ENCODE data around the gene LGALS14. TPM values are rescaled to one million over a fixed set of nuclear protein-coding genes. Genes with fewer than 3 reads are reported as not detected.

The LGALS14 gene
- total and polyA plus RNA-seq, 2 donors = 0.14 to 2.0 TPM

DNA sequence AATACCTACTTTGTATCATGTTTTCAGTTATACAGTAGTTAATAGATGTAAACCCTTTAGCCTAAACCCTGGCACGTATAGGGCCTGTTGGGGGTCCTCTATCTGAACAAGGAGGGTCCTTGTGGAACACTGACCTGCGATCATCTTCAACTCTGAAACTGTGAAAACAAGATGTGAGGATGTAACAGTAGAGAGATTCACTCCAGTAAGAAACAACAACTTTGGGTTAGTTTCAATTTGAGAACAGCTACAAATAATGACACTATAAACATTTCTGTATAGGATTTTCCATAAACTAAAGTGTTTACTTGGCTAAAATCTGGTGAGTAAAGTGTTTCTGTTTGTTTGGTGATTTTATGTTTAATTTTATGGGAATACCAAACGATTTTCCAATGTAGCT, 31.4 kb downstream of the LGALS14 start:
- Histone ChIP-seq H3K36me3 (ENCODE audit: control insufficient read depth in 2 of 2, insufficient read depth in 2 of 2, low read length in 1 of 2) (no peaks in the 10 kb centered on the region), H3K27me3 (ENCODE audit: control insufficient read depth in 2 of 2, insufficient read depth in 1 of 2, low read length in 1 of 2) (peaks cover 0 to 2% of the 10 kb centered on the region in 2 donors), H3K4me3 (ENCODE audit: low read length in 2 of 2) (no peak overlapping the region), H3K9me3 (ENCODE audit: control insufficient read depth in 2 of 2, insufficient read depth in 1 of 2, low read length in 1 of 2) (no peaks in the 10 kb centered on the region), H3K4me1 (ENCODE audit: control insufficient read depth in 2 of 2, insufficient read depth in 2 of 2, low read length in 2 of 2) (no peaks in the 10 kb centered on the region), H3K27ac (ENCODE audit: low read depth in 1 of 2, low read length in 1 of 2) (no peak overlapping the region)
- no peak for DNase-seq (ENCODE audit: low read depth in 6 of 9, low spot score in 9 of 9)
- WGBS = 44% methylated on average over 3 of the region's 3 CpGs

DNA sequence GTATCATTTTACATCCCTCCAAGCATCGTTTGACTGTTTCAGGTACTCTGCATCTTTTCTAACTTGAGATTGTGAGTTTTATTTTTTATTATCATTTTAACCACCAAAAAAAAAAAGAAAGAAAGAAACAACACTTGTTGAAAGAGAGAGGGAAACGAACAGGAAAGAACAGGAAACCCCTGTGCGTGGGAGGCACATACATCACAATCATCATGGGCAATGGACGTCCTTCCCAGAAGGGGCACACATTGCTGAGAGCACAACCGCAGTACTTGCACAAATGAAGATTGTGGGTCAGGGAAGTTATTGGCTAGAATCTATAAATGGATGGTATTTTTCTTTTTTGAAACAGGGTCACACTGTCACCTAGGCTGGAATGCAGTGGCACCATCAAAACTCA, 31.8 kb downstream of the LGALS14 start:
- DNase-seq (ENCODE audit: low read depth in 6 of 9, low spot score in 9 of 9) = no peak
- no peaks in the 10 kb centered on the region for H3K9me3 ChIP-seq (ENCODE audit: control insufficient read depth in 2 of 2, insufficient read depth in 1 of 2, low read length in 1 of 2)
- H3K36me3 ChIP-seq (ENCODE audit: control insufficient read depth in 2 of 2, insufficient read depth in 2 of 2, low read length in 1 of 2) = no peaks in the 10 kb centered on the region
- 59% methylated on average over 5 of the region's 5 CpGs for WGBS
- H3K27me3 ChIP-seq (ENCODE audit: control insufficient read depth in 2 of 2, insufficient read depth in 1 of 2, low read length in 1 of 2) = peaks cover 0 to 2% of the 10 kb centered on the region in 2 donors
- no peak overlapping the region for H3K4me3 ChIP-seq (ENCODE audit: low read length in 2 of 2)
- H3K27ac ChIP-seq (ENCODE audit: low read depth in 1 of 2, low read length in 1 of 2) = no peak overlapping the region
- H3K4me1 ChIP-seq (ENCODE audit: control insufficient read depth in 2 of 2, insufficient read depth in 2 of 2, low read length in 2 of 2) = no peaks in the 10 kb centered on the region

DNA sequence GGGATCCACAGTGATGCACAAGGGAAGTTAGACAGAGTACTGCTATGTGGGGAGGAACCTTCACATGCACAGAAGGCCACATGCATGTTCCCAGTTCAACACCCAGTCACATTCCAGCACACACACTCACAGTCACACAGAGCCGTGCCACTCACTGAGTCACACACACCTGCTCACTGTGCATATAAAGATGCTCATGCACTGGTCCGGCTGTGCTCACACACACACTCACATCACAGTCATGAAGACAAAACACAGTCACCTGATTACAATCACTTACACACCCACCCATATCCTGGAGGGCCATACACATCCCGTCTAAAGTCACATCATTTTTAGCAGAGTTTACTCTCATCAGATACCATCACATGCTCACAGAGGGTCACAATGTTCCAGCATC, 33.1 kb downstream of the LGALS14 start:
- Histone ChIP-seq H3K4me1 (ENCODE audit: control insufficient read depth in 2 of 2, insufficient read depth in 2 of 2, low read length in 2 of 2) (no peaks in the 10 kb centered on the region), H3K27ac (ENCODE audit: low read depth in 1 of 2, low read length in 1 of 2) (no peak overlapping the region), H3K9me3 (ENCODE audit: control insufficient read depth in 2 of 2, insufficient read depth in 1 of 2, low read length in 1 of 2) (no peaks in the 10 kb centered on the region), H3K36me3 (ENCODE audit: control insufficient read depth in 2 of 2, insufficient read depth in 2 of 2, low read length in 1 of 2) (no peaks in the 10 kb centered on the region), H3K4me3 (ENCODE audit: low read length in 2 of 2) (no peak overlapping the region), H3K27me3 (ENCODE audit: control insufficient read depth in 2 of 2, insufficient read depth in 1 of 2, low read length in 1 of 2) (peaks cover 0 to 2% of the 10 kb centered on the region in 2 donors)
- WGBS = 80% methylated on average over 3 of the region's 3 CpGs
- DNase-seq (ENCODE audit: low read depth in 6 of 9, low spot score in 9 of 9) = no peak

DNA sequence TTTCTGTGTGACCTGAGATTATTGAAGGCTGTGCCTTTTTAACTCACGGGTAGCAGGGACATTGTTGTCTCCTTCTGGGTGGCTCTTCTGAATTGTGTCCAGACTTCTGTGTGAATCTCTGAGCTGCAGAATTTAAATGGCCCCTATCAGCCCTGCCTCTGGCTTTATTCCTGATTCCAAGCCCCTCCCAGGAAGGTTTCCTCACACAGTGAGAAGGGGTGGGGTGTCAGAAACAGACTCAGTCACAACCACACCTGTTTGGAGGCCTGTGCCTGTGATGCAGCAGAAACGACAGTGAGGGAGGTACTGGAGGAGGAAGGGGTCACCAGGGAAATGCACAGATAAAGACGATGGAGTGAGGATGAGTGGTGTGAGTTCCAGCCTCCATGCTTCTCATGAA, 33.6 kb downstream of the LGALS14 start, which contains the start of gene CLC:
CLC (minus strand) TSS at position 139 of the 400 bp plus-strand sequence; CDS start at position 62, 77 bp downstream.
- Histone ChIP-seq H3K27ac (ENCODE audit: low read depth in 1 of 2, low read length in 1 of 2) (no peak within 1 kb of the TSS), H3K9me3 (ENCODE audit: control insufficient read depth in 2 of 2, insufficient read depth in 1 of 2, low read length in 1 of 2) (no peaks in the 10 kb centered on the region), H3K4me1 (ENCODE audit: control insufficient read depth in 2 of 2, insufficient read depth in 2 of 2, low read length in 2 of 2) (no peaks in the 10 kb centered on the region), H3K4me3 (ENCODE audit: low read length in 2 of 2) (no peak within 1 kb of the TSS), H3K36me3 (ENCODE audit: control insufficient read depth in 2 of 2, insufficient read depth in 2 of 2, low read length in 1 of 2) (no peaks in the 10 kb centered on the region), H3K27me3 (ENCODE audit: control insufficient read depth in 2 of 2, insufficient read depth in 1 of 2, low read length in 1 of 2) (peaks cover 0 to 2% of the 10 kb centered on the region in 2 donors)
- no peak for DNase-seq (ENCODE audit: low read depth in 6 of 9, low spot score in 9 of 9)
- WGBS = 63% methylated on average over 3 of the region's 3 CpGs

DNA sequence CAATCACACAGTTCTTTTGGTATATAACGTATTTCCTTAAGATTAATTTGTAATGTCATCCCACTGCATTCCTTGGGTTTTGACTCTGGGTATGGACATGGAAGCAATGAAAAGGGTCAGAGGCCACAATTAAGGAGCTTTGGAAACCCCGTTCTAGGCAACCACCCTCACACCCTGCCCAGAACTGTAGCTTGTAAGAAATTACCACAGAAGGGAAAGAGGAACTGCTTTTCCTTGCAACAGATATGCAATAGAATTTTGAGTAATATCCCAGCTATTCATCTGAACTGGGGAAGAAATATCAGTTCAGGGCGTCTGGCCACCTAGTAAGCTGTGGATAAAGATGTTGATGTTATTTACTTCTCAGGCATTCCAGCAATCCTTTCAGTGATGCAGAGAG, 34.5 kb downstream of the LGALS14 start:
- WGBS = 39% methylated on average over 3 of the region's 3 CpGs
- H3K27me3 ChIP-seq (ENCODE audit: control insufficient read depth in 2 of 2, insufficient read depth in 1 of 2, low read length in 1 of 2) = peaks cover 0 to 2% of the 10 kb centered on the region in 2 donors
- H3K36me3 ChIP-seq (ENCODE audit: control insufficient read depth in 2 of 2, insufficient read depth in 2 of 2, low read length in 1 of 2) = no peaks in the 10 kb centered on the region
- H3K27ac ChIP-seq (ENCODE audit: low read depth in 1 of 2, low read length in 1 of 2) = no peak overlapping the region
- no peak for DNase-seq (ENCODE audit: low read depth in 6 of 9, low spot score in 9 of 9)
- no peaks in the 10 kb centered on the region for H3K9me3 ChIP-seq (ENCODE audit: control insufficient read depth in 2 of 2, insufficient read depth in 1 of 2, low read length in 1 of 2)
- no peaks in the 10 kb centered on the region for H3K4me1 ChIP-seq (ENCODE audit: control insufficient read depth in 2 of 2, insufficient read depth in 2 of 2, low read length in 2 of 2)
- H3K4me3 ChIP-seq (ENCODE audit: low read length in 2 of 2) = no peak overlapping the region

DNA sequence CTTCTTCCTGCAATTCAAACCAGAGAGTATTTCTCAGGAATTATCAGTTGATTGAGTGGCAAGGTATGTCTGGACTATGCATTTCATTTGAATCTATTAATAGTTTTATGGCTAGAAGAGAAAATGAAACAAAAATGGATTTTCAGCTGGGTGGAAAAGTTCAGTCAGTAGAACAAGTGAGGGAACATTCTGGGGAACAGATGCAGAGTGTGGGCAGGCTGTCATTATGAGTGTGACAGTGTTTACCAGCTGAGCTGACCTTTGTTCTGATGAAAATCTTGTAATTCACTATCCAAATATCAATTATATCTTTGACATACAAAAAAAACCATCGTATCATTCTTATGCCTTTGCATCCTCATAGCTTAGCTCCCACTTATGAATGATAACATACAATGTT, 36.1 kb downstream of the LGALS14 start:
- no peak for DNase-seq (ENCODE audit: low read depth in 6 of 9, low spot score in 9 of 9)
- Histone ChIP-seq H3K36me3 (ENCODE audit: control insufficient read depth in 2 of 2, insufficient read depth in 2 of 2, low read length in 1 of 2) (no peaks in the 10 kb centered on the region), H3K9me3 (ENCODE audit: control insufficient read depth in 2 of 2, insufficient read depth in 1 of 2, low read length in 1 of 2) (no peaks in the 10 kb centered on the region), H3K4me3 (ENCODE audit: low read length in 2 of 2) (no peak overlapping the region), H3K27ac (ENCODE audit: low read depth in 1 of 2, low read length in 1 of 2) (no peak overlapping the region), H3K27me3 (ENCODE audit: control insufficient read depth in 2 of 2, insufficient read depth in 1 of 2, low read length in 1 of 2) (peaks cover 0 to 2% of the 10 kb centered on the region in 2 donors), H3K4me1 (ENCODE audit: control insufficient read depth in 2 of 2, insufficient read depth in 2 of 2, low read length in 2 of 2) (no peaks in the 10 kb centered on the region)
- WGBS = 99% methylated on average over 1 of the region's 1 CpG

DNA sequence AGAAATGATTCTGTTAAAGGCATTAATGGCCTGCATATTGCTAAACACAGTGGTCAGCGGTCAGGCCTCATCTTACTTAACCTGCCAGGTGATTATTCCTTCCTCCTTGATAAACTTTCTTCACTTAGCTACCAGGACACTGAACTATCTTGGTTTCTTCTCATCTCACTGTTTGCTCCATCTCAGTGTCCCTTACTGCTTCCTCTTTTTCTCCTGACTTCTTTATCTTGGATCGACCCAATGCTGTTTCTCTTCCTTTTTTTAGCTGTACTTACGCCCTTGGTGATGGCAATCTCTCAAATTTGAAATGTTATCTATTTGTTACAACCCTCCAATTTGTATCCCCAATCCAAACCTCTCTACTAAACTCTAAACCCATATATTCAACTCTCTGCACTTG, 41.4 kb downstream of the LGALS14 start:
- 29% methylated on average over 3 of the region's 3 CpGs for WGBS
- Histone ChIP-seq H3K4me3 (ENCODE audit: low read length in 2 of 2) (no peak overlapping the region), H3K27ac (ENCODE audit: low read depth in 1 of 2, low read length in 1 of 2) (no peak overlapping the region), H3K9me3 (ENCODE audit: control insufficient read depth in 2 of 2, insufficient read depth in 1 of 2, low read length in 1 of 2) (no peaks in the 10 kb centered on the region), H3K36me3 (ENCODE audit: control insufficient read depth in 2 of 2, insufficient read depth in 2 of 2, low read length in 1 of 2) (no peaks in the 10 kb centered on the region), H3K4me1 (ENCODE audit: control insufficient read depth in 2 of 2, insufficient read depth in 2 of 2, low read length in 2 of 2) (no peaks in the 10 kb centered on the region), H3K27me3 (ENCODE audit: control insufficient read depth in 2 of 2, insufficient read depth in 1 of 2, low read length in 1 of 2) (no peaks in the 10 kb centered on the region)
- no peak for DNase-seq (ENCODE audit: low read depth in 6 of 9, low spot score in 9 of 9)

DNA sequence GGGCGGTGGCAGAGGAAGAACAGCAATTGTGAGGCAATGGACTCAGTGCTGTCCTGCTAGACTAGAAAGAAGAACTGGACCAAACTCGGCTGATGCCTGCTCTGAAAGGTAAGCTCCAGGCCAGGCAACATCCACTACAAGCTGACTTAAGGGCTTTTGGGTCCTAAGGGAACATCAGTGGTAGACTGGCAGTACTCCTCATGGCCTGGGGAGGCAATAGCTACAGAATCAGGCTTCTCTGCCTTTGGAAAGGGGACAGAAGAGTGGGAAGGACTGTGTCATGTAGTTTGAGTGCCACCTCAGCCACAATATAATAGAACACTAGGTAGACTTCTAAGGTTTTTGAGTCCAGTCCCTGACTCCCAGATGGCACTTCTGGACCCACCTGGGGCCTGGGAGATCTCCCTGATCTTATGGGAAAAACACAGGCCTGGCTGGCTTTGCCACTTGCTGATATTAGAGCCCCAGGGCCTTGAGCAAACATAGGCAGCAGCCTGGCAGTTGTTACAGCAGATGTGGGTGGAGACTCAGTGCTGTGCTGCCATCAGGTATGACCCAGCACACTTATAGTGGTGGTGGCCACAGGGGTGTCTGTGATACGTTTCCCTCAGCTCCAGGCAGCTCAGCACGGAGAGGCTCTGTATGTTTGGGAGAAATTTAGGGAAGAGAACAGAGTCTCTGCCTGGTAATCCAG, 42.7 kb downstream of the LGALS14 start:
- Histone ChIP-seq H3K4me3 (ENCODE audit: low read length in 2 of 2) (no peak overlapping the region), H3K27me3 (ENCODE audit: control insufficient read depth in 2 of 2, insufficient read depth in 1 of 2, low read length in 1 of 2) (no peaks in the 10 kb centered on the region), H3K9me3 (ENCODE audit: control insufficient read depth in 2 of 2, insufficient read depth in 1 of 2, low read length in 1 of 2) (no peaks in the 10 kb centered on the region), H3K36me3 (ENCODE audit: control insufficient read depth in 2 of 2, insufficient read depth in 2 of 2, low read length in 1 of 2) (no peaks in the 10 kb centered on the region), H3K27ac (ENCODE audit: low read depth in 1 of 2, low read length in 1 of 2) (no peak overlapping the region), H3K4me1 (ENCODE audit: control insufficient read depth in 2 of 2, insufficient read depth in 2 of 2, low read length in 2 of 2) (no peaks in the 10 kb centered on the region)
- WGBS = 87% methylated on average over 4 of the region's 4 CpGs
- DNase-seq (ENCODE audit: low read depth in 6 of 9, low spot score in 9 of 9) = no peak

DNA sequence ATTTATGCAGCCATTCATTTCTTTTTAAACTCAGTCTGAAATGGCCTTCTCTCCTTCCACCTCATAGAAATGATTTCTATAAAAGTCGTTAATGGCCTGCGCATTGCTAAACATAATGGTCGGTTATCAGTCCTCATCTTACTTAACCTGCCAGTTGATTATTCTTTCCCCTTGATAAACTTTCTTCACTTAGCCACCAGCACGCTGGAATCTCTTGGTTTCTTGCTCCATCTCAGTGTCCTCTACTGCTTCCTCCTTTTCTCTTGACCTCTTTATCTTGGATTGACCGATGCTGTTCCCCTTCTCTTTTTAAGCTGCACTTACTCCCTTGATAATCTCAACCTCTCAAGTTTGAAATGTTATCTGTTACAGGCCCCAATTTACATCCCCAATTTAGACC, 45.7 kb downstream of the LGALS14 start:
- WGBS = 84% methylated on average over 5 of the region's 5 CpGs
- H3K27ac ChIP-seq (ENCODE audit: low read depth in 1 of 2, low read length in 1 of 2) = no peak overlapping the region
- H3K36me3 ChIP-seq (ENCODE audit: control insufficient read depth in 2 of 2, insufficient read depth in 2 of 2, low read length in 1 of 2) = no peaks in the 10 kb centered on the region
- no peaks in the 10 kb centered on the region for H3K9me3 ChIP-seq (ENCODE audit: control insufficient read depth in 2 of 2, insufficient read depth in 1 of 2, low read length in 1 of 2)
- DNase-seq (ENCODE audit: low read depth in 6 of 9, low spot score in 9 of 9) = no peak
- H3K4me1 ChIP-seq (ENCODE audit: control insufficient read depth in 2 of 2, insufficient read depth in 2 of 2, low read length in 2 of 2) = no peaks in the 10 kb centered on the region
- no peak overlapping the region for H3K4me3 ChIP-seq (ENCODE audit: low read length in 2 of 2)
- H3K27me3 ChIP-seq (ENCODE audit: control insufficient read depth in 2 of 2, insufficient read depth in 1 of 2, low read length in 1 of 2) = no peaks in the 10 kb centered on the region
